GM15510 (cell line): ENCODE measurements around the gene SLC25A20.

ENCODE experiments used
- POLR2A ChIP-seq: IDR thresholded peaks from 3 replicates; pipeline ENCODE4 v1.6.1; 2011; ENCODE audit warnings: borderline replicate concordance; ENCODE audit not compliant: insufficient read length; ENCODE audit errors: extremely low read depth

SLC25A20 gene

GRCh38 chr3:48898383-48899234, at the start of gene SLC25A20:
Gene SLC25A20 (minus strand): TSS chr3:48898882. CDS start chr3:48898794, 88 bp downstream.
- peak; percentile 62 for TF ChIP-seq POLR2A

GRCh38 chr3:48945891-48946549, 47.3 kb upstream of the SLC25A20 start:
- no peak for TF ChIP-seq POLR2A

- no peak for TF ChIP-seq POLR2A
Measured at GRCh38 chr3:48945432-48945831, 46.8 kb upstream of the SLC25A20 start.

- no peak for TF ChIP-seq POLR2A
Measured at GRCh38 chr3:48938689-48939088, 40.0 kb upstream of the SLC25A20 start.

- TF ChIP-seq POLR2A, result no peak
Measured at GRCh38 chr3:48938156-48938555, 39.5 kb upstream of the SLC25A20 start.

- TF ChIP-seq POLR2A, result no peak
Measured at GRCh38 chr3:48935530-48935929, 36.8 kb upstream of the SLC25A20 start.

- TF ChIP-seq POLR2A, result no peak
Measured at GRCh38 chr3:48934333-48934991, 35.8 kb upstream of the SLC25A20 start.

GRCh38 chr3:48931944-48932580, 33.4 kb upstream of the SLC25A20 start:
- TF ChIP-seq POLR2A, result no peak

GRCh38 chr3:48930590-48930989, 31.9 kb upstream of the SLC25A20 start:
- no peak for TF ChIP-seq POLR2A

GRCh38 chr3:48929358-48930035, 30.8 kb upstream of the SLC25A20 start:
- no peak for TF ChIP-seq POLR2A

GRCh38 chr3:48928679-48929078, 30.0 kb upstream of the SLC25A20 start:
- TF ChIP-seq POLR2A, result no peak

- TF ChIP-seq POLR2A, result no peak
Measured at GRCh38 chr3:48927928-48928327, 29.2 kb upstream of the SLC25A20 start.

- TF ChIP-seq POLR2A, result no peak
Measured at GRCh38 chr3:48926425-48927392, 28.0 kb upstream of the SLC25A20 start.
